ENCODE data around the gene CACNG4. TPM values are rescaled to one million over a fixed set of nuclear protein-coding genes. Genes with fewer than 3 reads are reported as not detected.

Gene CACNG4
- 1 to 10 TPM in 2 of 4 donors, under 1 TPM in 1, not detected in 1; 0.56 to 2.2 (median 1.1) TPM for total RNA-seq

DNA sequence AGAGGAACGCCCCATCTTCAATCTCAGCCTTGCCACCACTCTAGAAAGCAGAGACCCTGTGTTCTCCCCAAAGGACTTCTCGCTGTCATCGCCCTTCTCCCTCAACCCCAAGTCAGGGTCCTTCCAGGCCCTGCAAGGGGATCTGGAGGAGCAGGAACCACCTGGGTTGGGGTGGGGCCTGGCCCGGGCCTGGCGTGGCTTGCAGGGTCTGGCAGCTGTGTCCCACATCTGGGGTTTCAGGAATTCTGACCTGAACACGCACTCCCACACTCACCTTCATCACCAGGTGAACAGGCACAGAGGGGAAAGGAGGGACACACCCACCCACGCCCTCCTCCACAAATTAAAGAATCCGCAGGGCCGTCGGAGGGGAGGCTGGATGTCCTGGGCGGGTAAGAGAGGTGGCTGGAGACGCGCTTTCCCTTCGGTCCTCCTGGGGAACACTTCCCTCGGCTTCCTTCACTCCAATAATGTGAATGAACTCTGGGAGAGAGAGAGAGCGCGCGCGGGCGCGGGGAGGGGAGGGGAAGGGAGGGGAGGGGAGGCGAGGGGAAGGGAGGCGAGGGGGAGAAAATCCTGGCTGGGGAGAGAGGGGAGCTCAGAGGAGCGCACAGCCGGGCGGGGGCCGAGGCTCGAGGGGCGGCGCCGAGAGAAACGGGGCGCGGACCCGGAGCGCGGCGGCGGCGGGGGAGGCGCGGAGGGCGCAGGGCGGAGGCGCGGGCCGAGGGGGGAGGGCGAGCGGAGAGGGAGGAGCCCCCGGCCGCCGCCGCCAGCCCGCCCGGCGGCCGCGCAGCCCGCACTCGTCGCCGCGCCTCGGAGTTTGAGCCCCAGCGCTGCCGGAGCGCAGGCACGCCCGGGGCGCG is at the start of gene CACNG4:
Gene CACNG4, plus strand, starts transcription at position 799 of the 863 bp plus-strand sequence. CDS start 205 bp downstream, outside the sequence.
- DNase-seq (ENCODE audit: low spot score) (no peak), ATAC-seq (ENCODE audit: low FRiP score) (peak; percentile 50)
- TF ChIP-seq, protein P1, sequence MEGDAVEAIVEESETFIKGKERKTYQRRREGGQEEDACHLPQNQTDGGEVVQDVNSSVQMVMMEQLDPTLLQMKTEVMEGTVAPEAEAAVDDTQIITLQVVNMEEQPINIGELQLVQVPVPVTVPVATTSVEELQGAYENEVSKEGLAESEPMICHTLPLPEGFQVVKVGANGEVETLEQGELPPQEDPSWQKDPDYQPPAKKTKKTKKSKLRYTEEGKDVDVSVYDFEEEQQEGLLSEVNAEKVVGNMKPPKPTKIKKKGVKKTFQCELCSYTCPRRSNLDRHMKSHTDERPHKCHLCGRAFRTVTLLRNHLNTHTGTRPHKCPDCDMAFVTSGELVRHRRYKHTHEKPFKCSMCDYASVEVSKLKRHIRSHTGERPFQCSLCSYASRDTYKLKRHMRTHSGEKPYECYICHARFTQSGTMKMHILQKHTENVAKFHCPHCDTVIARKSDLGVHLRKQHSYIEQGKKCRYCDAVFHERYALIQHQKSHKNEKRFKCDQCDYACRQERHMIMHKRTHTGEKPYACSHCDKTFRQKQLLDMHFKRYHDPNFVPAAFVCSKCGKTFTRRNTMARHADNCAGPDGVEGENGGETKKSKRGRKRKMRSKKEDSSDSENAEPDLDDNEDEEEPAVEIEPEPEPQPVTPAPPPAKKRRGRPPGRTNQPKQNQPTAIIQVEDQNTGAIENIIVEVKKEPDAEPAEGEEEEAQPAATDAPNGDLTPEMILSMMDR (IDR thresholded peaks at IDR 0.05): no peak

DNA sequence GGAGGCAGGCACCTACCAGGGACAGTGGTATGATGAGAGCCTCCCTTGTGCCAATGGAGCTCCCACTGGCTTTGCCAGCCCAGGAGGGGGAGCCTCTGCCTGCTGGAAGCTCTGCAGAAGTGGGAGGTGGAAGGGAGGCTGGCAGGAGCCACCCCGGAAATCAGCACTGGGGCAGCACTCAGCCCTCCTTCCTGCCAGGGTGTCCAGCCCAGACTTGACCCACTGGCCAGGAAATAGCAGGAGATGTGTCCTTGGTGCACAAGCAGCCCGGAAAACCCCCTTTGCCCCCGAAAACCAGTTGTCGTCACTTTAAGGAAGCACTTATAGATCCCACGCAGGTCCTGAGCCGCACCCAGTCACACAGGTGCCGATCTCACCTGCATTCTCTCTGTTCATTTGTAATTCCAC is 49.3 kb upstream of the CACNG4 start:
- ATAC-seq (ENCODE audit: low FRiP score) (no peak), DNase-seq (ENCODE audit: low spot score) (no peak)
- TF ChIP-seq, protein P1 (IDR thresholded peaks at IDR 0.05): no peak

DNA sequence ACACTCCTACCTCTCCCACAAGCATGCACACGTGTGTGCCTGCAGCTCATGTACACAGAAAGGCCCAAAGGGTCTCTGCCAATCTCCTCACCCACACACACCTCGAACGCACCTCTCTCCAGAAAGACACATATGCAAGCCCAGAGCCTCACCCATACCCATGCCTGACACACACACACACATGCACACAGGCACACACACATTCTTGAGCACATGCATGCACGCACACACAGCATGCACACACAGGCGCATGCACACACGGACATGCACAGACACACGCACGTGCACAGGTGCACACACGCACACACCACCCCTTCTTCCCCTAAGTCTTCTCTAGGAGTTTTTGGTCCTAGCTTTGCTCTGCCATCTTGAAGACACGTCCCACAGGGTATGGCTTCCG is 48.7 kb upstream of the CACNG4 start:
- ATAC-seq (ENCODE audit: low FRiP score) (no peak), DNase-seq (ENCODE audit: low spot score) (no peak)
- TF ChIP-seq, protein P1 (IDR thresholded peaks at IDR 0.05): no peak

DNA sequence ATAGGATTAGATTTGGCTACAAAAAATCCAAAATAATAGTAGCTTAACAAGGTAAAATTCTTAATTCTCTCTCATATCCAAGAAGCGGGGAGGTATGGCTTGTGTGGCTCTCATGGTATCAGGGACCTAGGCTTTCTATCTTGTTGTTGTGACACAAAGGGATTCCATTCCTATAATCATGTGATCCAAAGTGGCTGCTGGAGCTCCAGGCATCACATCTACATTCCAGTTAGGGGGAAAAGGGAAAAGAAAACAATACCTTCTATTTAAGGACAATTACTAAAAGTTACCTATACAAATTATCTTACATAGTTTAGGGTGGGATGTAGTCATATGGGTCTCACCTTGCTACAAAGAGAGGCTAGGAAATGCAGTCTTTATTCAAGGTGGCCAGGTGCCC is 47.6 kb upstream of the CACNG4 start:
- no peak for DNase-seq (ENCODE audit: low spot score)
- no peak for ATAC-seq (ENCODE audit: low FRiP score)
- TF ChIP-seq, protein P1 (IDR thresholded peaks at IDR 0.05): no peak

DNA sequence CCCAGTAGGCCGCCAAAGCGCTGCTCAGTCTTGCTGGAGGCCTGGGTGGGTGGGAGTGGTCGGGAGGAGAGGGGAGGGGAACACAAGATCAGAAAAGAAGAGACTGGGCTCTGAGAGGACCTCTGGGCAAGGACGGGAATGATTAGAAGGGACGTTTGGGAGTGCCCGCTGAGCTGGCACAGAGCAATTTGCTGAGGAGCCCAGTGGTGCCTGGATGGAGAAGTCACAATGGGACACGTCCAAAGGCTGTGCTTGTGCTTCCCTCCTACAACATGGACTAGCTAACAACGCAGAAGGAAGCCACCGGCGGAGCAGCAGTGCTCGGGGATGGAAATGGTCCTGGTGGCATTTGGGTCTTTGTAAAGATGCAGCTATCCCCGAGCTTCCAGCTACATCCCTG is 45.6 kb upstream of the CACNG4 start:
- TF ChIP-seq, protein P1 (IDR thresholded peaks at IDR 0.05): no peak
- no peak for DNase-seq (ENCODE audit: low spot score)
- no peak for ATAC-seq (ENCODE audit: low FRiP score)

DNA sequence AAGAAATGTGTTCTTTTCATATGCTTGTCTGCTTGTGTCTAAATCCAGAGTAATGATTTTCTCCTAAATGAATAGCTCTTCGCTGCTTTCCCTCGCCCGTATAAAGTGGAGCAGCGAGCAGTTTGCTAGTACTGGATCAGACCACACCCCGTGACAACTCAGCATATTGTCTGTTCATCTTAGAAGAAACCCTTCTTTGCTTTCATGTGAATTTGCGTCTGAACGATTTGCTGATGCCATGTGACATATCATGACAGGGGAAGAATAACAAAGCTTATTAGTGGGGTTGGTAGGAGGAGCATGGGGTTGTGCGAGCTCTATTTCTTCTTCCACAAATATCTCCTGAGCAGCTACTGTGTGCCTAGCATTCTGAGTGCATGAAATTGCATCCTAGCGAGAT is 44.1 kb upstream of the CACNG4 start:
- no peak for ATAC-seq (ENCODE audit: low FRiP score)

More for the DNA sequence above, 44.1 kb upstream of the CACNG4 start:
- TF ChIP-seq, protein P1 (IDR thresholded peaks at IDR 0.05): no peak
- no peak for DNase-seq (ENCODE audit: low spot score)
